Suprapubic skin (tissue), 4 donors: Measurements from ENCODE around the gene CFAP77.

Experiments
- CTCF ChIP-seq, 2 donors: fragments of 200-600 bp in 1 of 2; fragments of 450-650 bp in 1 of 2; sonication (generic) in 1 of 2; IDR thresholded peaks; one replicate each; pipeline ENCODE4 v1.5.1; 2016 to 2019; ENCODE audit warnings: antibody characterized with exemption in 2 of 2, mild to moderate bottlenecking in 1 of 2, moderate library complexity in 1 of 2
- EP300 ChIP-seq: sonication (generic); formaldehyde crosslinking; IDR thresholded peaks from one replicate; pipeline ENCODE4 v1.6.1; 2017; ENCODE audit warnings: antibody characterized with exemption
- POLR2A ChIP-seq, 2 donors: fragments of 450-650 bp; IDR thresholded peaks; one replicate each; pipeline ENCODE4 v1.6.1; 2017; ENCODE audit warnings: antibody characterized with exemption in 2 of 2, mild to moderate bottlenecking in 2 of 2, moderate library complexity in 2 of 2
- POLR2AphosphoS5 ChIP-seq, 3 donors: sonication (generic); formaldehyde crosslinking; IDR thresholded peaks; one replicate each; pipeline ENCODE4 v1.6.1; 2017; ENCODE audit warnings: antibody characterized with exemption in 3 of 3

- TF ChIP-seq CTCF (IDR thresholded peaks at IDR 0.05) (no peak), POLR2AphosphoS5 (IDR thresholded peaks at IDR 0.05) (no peak), EP300 (no peak), POLR2A (IDR thresholded peaks at IDR 0.05) (no peak)
These were observed 177.0 kb downstream of the CFAP77 start for GRCh38 chr9:132586830-132587591.
